Stimulated activated naive CD8-positive, alpha-beta T cell treated with anti-CD3 and anti-CD28 coated beads, Interleukin-15, amount 100 ng/mL, for 72 hours (primary cell): ENCODE results near the gene ASB3.
"Not testable (repeated sequence)": the region's sequence is repeated elsewhere in the genome, so short reads cannot be mapped to it uniquely, and the experiment has no call there.

Experiments
- ATAC-seq: fragments of 150-1000 bp; cut with Tn5 transposase; 2 replicates; pipeline ENCODE4 v1.10.0; 2021; ENCODE audit warnings: mild to moderate bottlenecking, moderate library complexity
- DNase-seq, 2 donors: peaks; one replicate each; pipeline ENCODE4 v3.0.0; 2021 to 2022
- H3K27ac Mint-ChIP-seq, 2 donors: one replicate each; pipeline ENCODE4 v1.8.0; 2022; ENCODE audit warnings: mild to moderate bottlenecking in 2 of 2, mixed read lengths in 2 of 2, moderate library complexity in 2 of 2
- H3K27me3 Mint-ChIP-seq: one replicate; pipeline ENCODE4 v1.8.0; 2022; ENCODE audit warnings: mixed read lengths
- H3K4me1 Mint-ChIP-seq: one replicate; pipeline ENCODE4 v1.8.0; 2022; ENCODE audit warnings: mild to moderate bottlenecking, mixed read lengths
- H3K4me3 Mint-ChIP-seq, 2 donors: one replicate each; pipeline ENCODE4 v1.8.0; 2022; ENCODE audit warnings: mild to moderate bottlenecking in 2 of 2, mixed read lengths in 2 of 2, moderate library complexity in 1 of 2
- H3K9me3 Mint-ChIP-seq, 2 donors: one replicate each; pipeline ENCODE4 v1.8.0; 2022; ENCODE audit warnings: mixed read lengths in 2 of 2

The ASB3 gene

DNA sequence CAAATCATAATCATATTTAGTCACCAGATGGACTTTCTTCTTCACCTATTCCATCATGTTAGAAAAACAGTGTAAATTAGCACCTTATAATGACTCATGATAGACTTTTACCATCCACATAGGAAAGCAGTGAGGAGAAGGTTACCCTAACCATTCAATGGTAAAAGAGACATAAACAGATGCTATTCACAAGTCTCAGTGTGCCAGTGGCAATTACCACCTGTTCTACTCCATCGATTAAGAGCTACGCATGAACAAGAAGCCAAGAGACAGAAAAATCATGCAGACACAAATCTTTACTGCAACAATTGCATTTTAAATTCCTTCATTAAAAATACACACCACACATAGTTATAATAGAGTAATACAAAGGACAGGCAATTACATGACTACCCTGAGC lies 125.9 kb downstream of the ASB3 start:
- Mint-ChIP-seq H3K27me3 (no peaks in the 10 kb centered on the region), H3K4me3 (no peak overlapping the region), H3K9me3 (peaks cover 17 to 24% of the 10 kb centered on the region in 2 donors), H3K27ac (no peak overlapping the region), H3K4me1 (no peaks in the 10 kb centered on the region)
- ATAC-seq (no peak), DNase-seq (no peak)

DNA sequence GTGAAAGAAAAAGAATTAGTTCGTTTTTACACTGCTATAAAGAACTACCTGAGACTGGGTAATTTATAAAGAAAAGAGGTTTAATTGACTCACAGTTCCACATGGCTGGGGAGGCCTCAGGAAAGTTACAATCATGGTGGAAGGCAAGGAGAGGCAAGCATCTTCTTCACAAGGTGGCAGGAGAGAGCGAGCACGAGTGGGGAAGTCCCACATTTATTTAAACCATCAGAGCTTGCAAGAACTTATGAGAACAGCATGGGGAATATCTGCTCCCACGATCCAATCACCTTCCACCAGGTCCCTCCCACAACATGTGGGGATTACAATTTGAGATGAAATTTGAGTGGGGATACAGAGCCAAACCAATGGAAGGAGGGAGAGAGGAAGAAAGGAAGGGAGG lies 128.3 kb downstream of the ASB3 start:
- H3K27ac Mint-ChIP-seq: peak overlapping the region; percentile 27 to 85
- not testable (repeated sequence) for H3K9me3 Mint-ChIP-seq, H3K27me3 Mint-ChIP-seq, DNase-seq, H3K4me1 Mint-ChIP-seq, ATAC-seq, H3K4me3 Mint-ChIP-seq

GRCh38 chr2:53655256-53655655 lies 131.5 kb downstream of the ASB3 start:
- no peak for DNase-seq
- no peaks in the 10 kb centered on the region for H3K4me1 Mint-ChIP-seq
- ATAC-seq: no peak
- no peak overlapping the region for H3K27ac Mint-ChIP-seq
- H3K4me3 Mint-ChIP-seq: no peak overlapping the region
- no peaks in the 10 kb centered on the region for H3K27me3 Mint-ChIP-seq
- H3K9me3 Mint-ChIP-seq: no peaks in the 10 kb centered on the region

DNA sequence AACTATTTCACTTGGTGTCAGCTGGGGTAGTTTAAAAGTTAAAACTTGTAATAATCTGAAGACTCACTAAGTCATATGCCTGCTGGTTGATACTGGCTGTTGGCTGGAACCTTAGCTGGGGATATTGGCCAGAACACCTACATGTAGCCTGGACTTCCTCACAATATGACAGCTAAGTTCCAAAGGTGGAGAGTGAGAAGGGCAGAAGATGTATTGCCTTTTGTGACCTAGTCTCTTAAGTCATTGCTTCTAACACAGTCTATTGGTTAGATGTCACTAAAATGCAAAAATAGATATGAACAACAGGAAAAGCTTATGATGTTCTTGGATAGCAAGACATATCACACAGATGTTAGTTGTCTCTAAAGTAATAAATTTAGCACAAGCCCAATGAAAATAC lies 132.4 kb downstream of the ASB3 start:
- no peaks in the 10 kb centered on the region for H3K9me3 Mint-ChIP-seq
- no peaks in the 10 kb centered on the region for H3K4me1 Mint-ChIP-seq
- no peak overlapping the region for H3K27ac Mint-ChIP-seq
- no peak for ATAC-seq
- DNase-seq: no peak
- no peaks in the 10 kb centered on the region for H3K27me3 Mint-ChIP-seq
- H3K4me3 Mint-ChIP-seq: no peak overlapping the region

DNA sequence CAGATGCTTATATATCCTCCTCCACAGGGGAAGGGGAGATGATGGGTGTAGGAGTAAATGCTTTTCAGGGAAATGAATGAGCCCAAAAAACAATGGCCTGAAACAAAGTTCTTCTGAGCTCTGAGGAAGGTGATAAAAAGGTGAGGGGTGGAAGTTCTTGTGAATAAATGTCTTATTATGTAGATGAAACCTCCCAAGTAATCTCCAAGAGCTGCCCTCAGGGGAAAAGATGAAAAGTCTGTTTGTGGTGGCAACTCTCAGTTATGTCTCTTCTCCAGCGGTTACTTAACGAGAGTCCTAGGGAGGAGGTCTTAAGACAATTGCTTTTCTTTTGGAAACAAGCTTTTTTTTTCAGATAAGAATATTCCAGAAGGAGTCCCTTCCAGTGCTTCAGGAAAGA lies 134.6 kb downstream of the ASB3 start:
- no peak overlapping the region for H3K27ac Mint-ChIP-seq
- H3K4me3 Mint-ChIP-seq: no peak overlapping the region
- H3K9me3 Mint-ChIP-seq: no peaks in the 10 kb centered on the region
- DNase-seq (no peak), ATAC-seq (no peak)
- H3K27me3 Mint-ChIP-seq: no peaks in the 10 kb centered on the region
- no peaks in the 10 kb centered on the region for H3K4me1 Mint-ChIP-seq

DNA sequence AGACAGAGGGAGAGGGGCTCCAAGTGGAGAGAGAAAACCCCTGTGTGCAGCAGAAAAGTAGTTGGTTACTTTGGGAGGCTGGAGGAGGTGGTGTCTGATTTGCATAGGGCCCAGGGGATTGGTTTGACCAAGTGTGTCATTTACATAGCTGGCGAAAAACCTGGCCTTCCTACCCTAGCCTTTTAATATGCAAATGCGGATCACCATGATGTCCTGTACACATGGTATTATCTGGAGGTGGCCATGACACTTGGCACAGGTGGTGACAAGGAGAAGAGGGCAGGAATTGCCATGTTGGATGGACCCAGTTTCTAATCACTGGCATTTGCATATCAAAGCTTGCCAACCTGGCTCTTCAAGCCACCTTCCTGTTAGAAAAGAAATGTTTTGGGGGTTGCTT lies 140.0 kb downstream of the ASB3 start:
- H3K9me3 Mint-ChIP-seq: no peaks in the 10 kb centered on the region
- no peak overlapping the region for H3K27ac Mint-ChIP-seq
- H3K4me1 Mint-ChIP-seq: no peaks in the 10 kb centered on the region
- H3K27me3 Mint-ChIP-seq: no peaks in the 10 kb centered on the region
- ATAC-seq (no peak), DNase-seq (no peak)
- no peak overlapping the region for H3K4me3 Mint-ChIP-seq

DNA sequence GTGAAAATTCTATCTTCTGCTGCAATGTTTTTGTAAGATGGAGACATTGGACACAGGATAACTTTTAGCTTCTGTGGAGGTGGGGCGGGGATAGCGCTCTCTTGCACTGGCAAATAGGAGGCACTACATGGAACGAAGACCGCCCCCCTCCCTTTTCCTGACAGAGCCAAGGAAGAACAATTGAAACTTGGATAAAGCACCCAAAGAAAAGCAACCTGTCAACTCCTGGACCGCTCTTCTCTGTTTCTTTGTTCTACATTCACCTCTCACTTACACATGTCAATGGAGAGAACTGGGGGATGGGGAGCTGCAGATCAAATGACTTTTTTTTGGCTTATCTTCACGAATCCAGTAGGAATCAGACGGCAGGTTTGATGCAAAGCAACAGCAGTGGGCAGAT lies 145.5 kb downstream of the ASB3 start:
- no peak overlapping the region for H3K4me3 Mint-ChIP-seq
- no peaks in the 10 kb centered on the region for H3K4me1 Mint-ChIP-seq
- no peaks in the 10 kb centered on the region for H3K9me3 Mint-ChIP-seq
- DNase-seq (no peak), ATAC-seq (no peak)
- H3K27me3 Mint-ChIP-seq: no peaks in the 10 kb centered on the region
- no peak overlapping the region for H3K27ac Mint-ChIP-seq

DNA sequence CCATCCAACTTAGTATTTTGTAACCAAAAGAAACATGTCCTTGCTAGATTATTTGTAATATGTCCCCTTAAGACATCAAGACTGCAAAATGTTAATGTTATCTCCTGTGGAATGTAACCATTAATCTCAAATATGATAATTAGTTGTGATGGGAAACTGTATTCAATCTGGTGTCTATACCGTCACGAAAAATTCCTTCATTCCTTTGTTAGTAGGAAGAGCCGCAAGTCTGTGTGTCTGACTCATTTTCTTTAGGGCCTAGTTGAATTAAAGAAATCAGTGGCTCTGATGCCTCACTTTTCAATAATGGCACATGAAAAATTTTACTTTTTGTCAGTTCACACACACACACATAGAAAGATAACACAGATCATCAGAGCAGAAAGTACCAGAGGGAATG lies 146.3 kb downstream of the ASB3 start:
- no peak for ATAC-seq
- Mint-ChIP-seq H3K9me3 (no peaks in the 10 kb centered on the region), H3K4me1 (no peaks in the 10 kb centered on the region), H3K27ac (no peak overlapping the region), H3K4me3 (no peak overlapping the region), H3K27me3 (no peaks in the 10 kb centered on the region)
- no peak for DNase-seq

- H3K27me3 Mint-ChIP-seq: peaks cover 7% of the 10 kb centered on the region
- peaks cover 19% of the 10 kb centered on the region for H3K4me1 Mint-ChIP-seq
- H3K9me3 Mint-ChIP-seq: no peaks in the 10 kb centered on the region
- ATAC-seq (no peak), DNase-seq (no peak)
- H3K4me3 Mint-ChIP-seq: no peak overlapping the region
- H3K27ac Mint-ChIP-seq: no peak overlapping the region
These were observed 150.2 kb downstream of the ASB3 start for GRCh38 chr2:53636596-53636995.

DNA sequence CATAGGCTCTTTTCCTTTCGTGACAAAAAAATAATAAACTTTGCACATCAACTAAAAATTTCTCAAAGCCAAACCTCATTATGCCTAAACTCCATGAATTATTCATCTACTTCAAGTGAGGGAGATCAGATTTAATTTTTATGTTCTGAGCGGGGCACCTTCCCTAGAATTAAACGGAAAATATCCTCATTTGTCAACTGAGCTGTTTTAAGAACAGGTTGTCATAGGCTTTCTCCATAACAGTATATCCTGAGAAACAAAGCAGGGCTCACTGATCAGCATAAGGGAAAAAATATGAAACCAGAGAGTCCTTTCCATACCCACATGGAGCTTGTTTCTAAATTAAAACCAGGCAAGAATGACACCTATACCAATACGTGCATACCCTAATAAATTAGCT lies 150.6 kb downstream of the ASB3 start:
- ATAC-seq: no peak
- H3K27me3 Mint-ChIP-seq: peaks cover 7% of the 10 kb centered on the region
- no peak overlapping the region for H3K27ac Mint-ChIP-seq
- no peaks in the 10 kb centered on the region for H3K9me3 Mint-ChIP-seq
- no peak overlapping the region for H3K4me3 Mint-ChIP-seq
- H3K4me1 Mint-ChIP-seq: peaks cover 24% of the 10 kb centered on the region
- DNase-seq: no peak

DNA sequence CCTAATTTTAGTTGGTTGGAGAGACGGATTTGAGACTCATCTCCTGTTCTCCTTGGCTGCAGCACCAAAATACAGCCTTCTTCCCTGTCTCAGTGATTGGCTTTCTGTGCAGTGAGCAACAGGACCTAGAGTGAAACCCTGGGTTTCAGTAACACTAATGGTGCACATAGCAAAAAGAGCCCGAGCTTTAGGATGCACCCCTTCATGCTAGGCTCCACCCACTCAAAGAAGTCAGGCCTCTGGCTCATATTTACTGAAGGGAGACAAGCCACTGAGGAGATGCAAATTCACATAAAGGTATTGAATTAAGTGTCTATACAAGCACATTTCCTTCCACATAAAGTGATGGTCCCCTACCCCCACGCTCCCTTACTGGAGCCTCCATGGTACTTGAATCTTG lies 151.1 kb downstream of the ASB3 start:
- no peak overlapping the region for H3K4me3 Mint-ChIP-seq
- DNase-seq (no peak), ATAC-seq (no peak)
- no peaks in the 10 kb centered on the region for H3K9me3 Mint-ChIP-seq
- H3K4me1 Mint-ChIP-seq: peaks cover 24% of the 10 kb centered on the region
- H3K27me3 Mint-ChIP-seq: peaks cover 7% of the 10 kb centered on the region
- no peak overlapping the region for H3K27ac Mint-ChIP-seq

DNA sequence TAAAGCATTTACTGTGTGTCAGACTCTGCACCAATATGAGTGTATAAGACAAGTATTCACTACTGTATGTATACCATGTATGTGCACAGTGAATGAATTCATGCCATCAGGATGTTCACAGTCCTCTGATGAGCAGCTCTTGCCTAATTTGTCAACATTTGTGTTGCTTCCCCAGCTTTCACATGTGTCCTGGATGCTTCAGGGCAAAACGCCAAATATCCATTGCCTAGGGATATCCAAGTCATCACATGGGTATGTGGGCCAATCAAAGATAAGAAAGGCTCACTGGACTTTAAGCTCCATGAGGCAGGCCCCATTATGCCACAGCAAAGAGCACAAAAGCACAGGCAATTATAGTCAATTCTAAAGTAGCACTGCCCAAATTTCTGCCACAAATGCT lies 153.3 kb downstream of the ASB3 start:
- peak overlapping the region in 1 of 2 donors; percentile 32 for H3K4me3 Mint-ChIP-seq
- H3K4me1 Mint-ChIP-seq: peaks cover 24% of the 10 kb centered on the region
- no peaks in the 10 kb centered on the region for H3K9me3 Mint-ChIP-seq
- ATAC-seq: no peak
- peaks cover 15% of the 10 kb centered on the region for H3K27me3 Mint-ChIP-seq
- no peak for DNase-seq
- no peak overlapping the region for H3K27ac Mint-ChIP-seq

DNA sequence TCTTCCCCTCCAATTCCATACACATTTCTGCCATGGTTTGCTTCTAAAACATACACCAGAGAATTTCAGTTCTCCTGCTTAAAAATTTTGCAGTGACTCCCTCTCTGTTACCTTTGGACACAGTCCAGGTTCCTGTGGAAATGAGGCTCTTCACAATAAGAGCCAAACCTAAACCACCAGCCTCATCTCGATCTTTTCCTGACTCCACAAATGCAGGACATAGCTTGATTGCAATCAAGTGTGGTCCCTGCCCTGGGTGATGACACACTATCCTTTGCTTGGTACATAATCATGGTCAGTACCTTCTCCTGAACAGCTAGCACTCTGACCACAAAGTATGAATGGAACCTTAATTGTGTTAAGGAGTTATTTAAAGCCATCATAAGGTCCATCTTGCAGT lies 154.0 kb downstream of the ASB3 start:
- Mint-ChIP-seq H3K27me3 (peaks cover 15% of the 10 kb centered on the region), H3K9me3 (no peaks in the 10 kb centered on the region), H3K4me1 (peaks cover 24% of the 10 kb centered on the region), H3K4me3 (no peak overlapping the region), H3K27ac (no peak overlapping the region)
- ATAC-seq (no peak), DNase-seq (no peak)

GRCh38 chr2:53632126-53632460 lies 154.7 kb downstream of the ASB3 start:
- Mint-ChIP-seq H3K27me3 (peaks cover 15% of the 10 kb centered on the region), H3K9me3 (no peaks in the 10 kb centered on the region), H3K4me1 (peaks cover 24% of the 10 kb centered on the region), H3K4me3 (no peak overlapping the region), H3K27ac (no peak overlapping the region)
- DNase-seq (no peak), ATAC-seq (peak; percentile 21)

- H3K4me3 Mint-ChIP-seq: no peak overlapping the region
- H3K27me3 Mint-ChIP-seq: peaks cover 15% of the 10 kb centered on the region
- no peak overlapping the region for H3K27ac Mint-ChIP-seq
- DNase-seq (peak; percentile 4 to 14), ATAC-seq (peak; percentile 88)
- no peaks in the 10 kb centered on the region for H3K9me3 Mint-ChIP-seq
- H3K4me1 Mint-ChIP-seq: peaks cover 24% of the 10 kb centered on the region
These were observed 155.2 kb downstream of the ASB3 start for GRCh38 chr2:53631313-53632125.

GRCh38 chr2:53630026-53630606 lies 156.6 kb downstream of the ASB3 start:
- Mint-ChIP-seq H3K4me1 (peaks cover 24% of the 10 kb centered on the region), H3K27ac (peak overlapping the region in 1 of 2 donors; percentile 55), H3K9me3 (no peaks in the 10 kb centered on the region), H3K4me3 (no peak overlapping the region), H3K27me3 (peaks cover 15% of the 10 kb centered on the region)
- ATAC-seq: no peak
- no peak for DNase-seq

DNA sequence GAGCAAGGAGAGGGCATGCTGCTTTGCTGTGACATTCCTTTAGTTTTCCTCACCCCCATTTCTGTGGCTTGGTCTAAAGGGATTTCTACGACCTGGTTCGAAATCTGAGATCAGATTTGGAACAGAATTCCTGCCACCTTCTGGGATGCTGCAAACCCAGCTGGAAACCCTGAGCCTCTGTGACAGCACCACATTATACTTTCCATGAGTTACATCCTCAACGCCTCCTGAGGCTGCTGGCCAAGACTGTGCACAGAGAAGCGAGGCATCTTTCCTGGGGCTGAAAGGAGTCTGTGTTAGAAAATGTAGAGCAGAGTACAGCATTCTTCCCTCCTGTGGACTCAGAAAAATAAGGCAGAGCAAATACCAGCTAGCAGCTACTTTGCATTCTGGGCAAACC lies 157.3 kb downstream of the ASB3 start:
- DNase-seq (no peak), ATAC-seq (no peak)
- Mint-ChIP-seq H3K9me3 (no peaks in the 10 kb centered on the region), H3K27ac (no peak overlapping the region), H3K4me1 (peaks cover 24% of the 10 kb centered on the region), H3K4me3 (no peak overlapping the region), H3K27me3 (peaks cover 15% of the 10 kb centered on the region)
